Glomerular visceral epithelial cell (primary cell): ENCODE measurements around the gene TSPAN4.
A peak's percentile ranks its signal among the peaks of the same experiment; 100 is the strongest.

Experiments used
- DNase-seq: peaks from one replicate; pipeline ENCODE4 v3.0.0-alpha.2; 2016; ENCODE audit errors: extremely low spot score

Gene TSPAN4

DNA sequence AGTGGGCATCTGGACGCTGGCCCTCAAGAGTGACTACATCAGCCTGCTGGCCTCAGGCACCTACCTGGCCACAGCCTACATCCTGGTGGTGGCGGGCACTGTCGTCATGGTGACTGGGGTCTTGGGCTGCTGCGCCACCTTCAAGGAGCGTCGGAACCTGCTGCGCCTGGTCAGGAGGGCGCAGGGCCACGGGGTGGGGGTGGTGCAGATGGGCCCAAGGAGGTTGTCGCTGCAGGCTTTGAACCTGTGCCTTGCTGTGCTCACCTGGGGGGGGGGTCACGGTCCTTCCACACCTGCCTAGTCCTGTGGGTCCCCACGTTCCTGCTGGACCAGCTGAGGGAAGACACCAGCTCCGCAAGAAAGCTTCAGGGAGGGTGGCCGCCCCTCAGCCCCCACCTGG is 6.4 kb upstream of the TSPAN4 start:
- DNase-seq, result no peak

DNA sequence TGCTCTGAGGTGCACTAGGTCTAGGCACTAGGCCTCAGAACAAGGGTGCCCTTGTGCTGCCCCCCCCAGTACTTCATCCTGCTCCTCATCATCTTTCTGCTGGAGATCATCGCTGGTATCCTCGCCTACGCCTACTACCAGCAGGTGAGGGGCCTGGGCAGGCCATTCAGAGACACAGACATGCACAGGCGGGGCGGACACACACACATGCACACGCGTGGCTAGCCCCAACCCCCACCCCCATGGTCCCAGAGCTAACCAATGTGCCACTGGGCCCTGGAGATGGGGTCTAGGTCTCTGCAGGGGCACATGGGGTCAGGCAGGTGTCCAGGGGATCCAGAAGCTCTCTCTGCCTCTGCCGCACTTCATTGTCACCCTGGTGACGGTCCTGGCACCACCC is 6.0 kb upstream of the TSPAN4 start:
- no peak for DNase-seq

DNA sequence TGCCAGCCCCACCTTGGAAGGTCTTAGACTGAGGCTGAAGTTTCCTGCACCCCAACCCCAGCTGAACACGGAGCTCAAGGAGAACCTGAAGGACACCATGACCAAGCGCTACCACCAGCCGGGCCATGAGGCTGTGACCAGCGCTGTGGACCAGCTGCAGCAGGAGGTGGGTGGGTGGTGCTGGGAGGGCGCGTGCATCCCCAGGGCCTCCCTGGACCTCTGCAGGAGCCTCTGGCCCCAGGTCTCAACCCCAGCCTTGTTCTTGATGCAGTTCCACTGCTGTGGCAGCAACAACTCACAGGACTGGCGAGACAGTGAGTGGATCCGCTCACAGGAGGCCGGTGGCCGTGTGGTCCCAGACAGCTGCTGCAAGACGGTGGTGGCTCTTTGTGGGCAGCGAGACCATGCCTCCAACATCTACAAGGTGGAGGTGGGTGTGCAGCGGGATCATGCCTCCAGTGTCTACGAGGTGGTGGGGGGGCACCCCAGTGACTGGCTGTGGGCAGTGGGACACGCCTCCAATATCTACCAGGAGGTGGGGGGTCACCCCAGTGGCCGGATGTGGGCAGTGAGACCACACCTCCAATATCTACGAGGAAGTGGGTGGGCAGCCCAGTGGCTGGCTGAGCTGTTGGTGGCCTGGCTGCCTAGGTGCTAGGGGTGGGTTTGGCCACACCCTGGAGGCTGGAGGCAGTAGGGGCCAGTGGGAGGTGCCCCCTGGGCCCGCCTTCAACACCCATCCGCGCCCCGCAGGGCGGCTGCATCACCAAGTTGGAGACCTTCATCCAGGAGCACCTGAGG is 5.3 kb upstream of the TSPAN4 start:
- no peak for DNase-seq

DNA sequence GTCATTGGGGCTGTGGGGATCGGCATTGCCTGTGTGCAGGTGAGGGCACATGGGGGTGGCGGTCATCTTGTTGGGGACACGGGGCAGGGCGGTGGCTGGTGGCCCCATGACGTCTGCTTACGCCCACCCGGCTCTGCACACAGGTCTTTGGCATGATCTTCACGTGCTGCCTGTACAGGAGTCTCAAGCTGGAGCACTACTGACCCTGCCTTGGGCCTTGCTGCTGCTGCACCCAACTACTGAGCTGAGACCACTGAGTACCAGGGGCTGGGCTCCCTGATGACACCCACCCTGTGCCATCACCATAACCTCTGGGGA is 4.7 kb upstream of the TSPAN4 start:
- DNase-seq, result no peak

GRCh38 chr11:838441-839279 is 4.0 kb upstream of the TSPAN4 start:
- no peak for DNase-seq

GRCh38 chr11:839280-839623 is 3.4 kb upstream of the TSPAN4 start:
- no peak for DNase-seq

DNA sequence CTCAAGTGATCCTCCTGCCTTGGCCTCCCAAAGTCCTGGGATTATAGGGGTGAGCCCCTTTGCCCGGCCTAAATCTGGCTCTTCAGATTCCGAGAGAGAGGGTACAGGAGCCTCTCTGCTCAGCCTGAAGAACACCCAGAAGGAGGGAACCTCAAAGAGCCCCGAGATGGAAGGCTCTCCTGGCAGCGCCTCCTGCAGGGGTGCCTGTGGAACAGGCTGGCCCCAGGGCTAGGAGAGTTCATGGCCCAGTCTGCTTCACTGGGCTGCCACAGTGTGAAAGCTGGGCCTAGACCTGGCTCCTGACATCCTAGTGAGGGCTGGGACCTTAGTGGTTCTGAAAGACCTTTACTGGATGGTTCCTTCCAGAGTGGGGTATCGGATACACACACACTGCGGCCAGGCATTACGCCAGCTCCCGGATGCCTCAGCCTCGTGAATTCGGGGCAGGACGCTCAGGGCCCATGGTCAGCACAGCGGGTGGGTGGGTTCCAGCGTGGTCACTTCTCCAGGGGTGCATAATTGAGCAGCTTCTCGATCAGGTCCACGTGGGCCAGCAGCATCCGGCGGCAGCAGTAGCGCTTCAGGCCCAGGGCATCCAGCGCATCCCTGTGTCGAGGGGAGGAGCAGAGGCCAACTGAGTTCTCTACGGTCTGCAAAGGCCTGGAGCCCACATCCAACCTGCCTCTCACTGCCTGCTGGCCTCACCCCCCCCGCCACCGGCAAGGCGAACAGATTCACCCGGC is 2.6 kb upstream of the TSPAN4 start:
- DNase-seq, result no peak

DNA sequence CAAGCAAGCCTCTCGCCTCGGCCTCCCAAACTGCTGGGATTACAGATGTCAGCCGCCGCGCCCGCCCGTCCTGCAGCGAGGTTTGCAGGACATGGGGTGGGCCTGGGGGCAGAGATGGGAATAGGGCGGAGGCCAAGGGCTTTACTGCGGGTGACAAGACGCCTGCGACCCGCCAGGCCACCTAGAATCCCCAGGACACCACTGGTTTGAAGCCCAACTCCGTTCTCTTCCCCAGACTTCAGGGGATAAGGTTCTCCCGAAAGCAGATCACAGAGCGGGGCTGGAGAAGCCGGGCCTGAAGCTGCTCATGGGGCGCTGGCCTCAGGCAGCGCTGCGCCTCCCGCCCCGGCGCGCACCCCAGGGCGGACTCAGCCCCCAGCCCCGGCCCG is 677 bp upstream of the TSPAN4 start:
- DNase-seq, result no peak

DNA sequence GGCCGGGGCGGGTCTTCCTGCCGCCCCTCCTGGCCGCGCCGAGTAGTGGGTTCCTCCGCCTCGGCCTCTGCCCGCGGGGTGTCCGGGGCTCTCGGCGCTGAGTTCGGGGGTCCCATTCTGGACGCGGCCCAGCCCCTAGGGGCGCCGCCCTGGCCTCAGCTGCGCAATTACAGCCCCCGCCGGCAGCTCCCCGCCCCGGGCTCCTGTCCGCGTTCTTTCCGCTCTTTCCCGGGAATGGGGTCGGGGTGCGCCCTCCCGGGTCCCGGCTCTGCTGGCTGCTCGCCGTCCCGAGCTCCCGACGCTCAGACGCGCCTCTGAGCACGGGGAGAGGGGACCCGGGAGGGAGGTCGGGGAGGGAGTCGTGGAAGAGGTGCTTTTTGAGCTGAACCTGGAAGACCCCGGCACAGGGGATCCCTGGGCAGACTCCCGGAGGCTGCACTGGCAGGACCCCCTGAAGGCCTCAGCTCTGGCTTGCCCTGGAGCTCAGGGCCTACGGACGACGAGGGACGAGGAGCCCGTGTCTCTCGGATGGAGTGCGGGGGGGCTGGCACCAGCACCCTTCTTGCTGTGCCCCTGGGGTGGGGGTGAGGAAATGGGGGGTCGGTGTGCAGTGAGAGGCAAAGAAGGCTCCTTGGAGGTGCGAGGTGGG is 558 bp downstream of the TSPAN4 start:
- no peak for DNase-seq

GRCh38 chr11:843818-844692 is 1.4 kb downstream of the TSPAN4 start:
- DNase-seq, result peak; percentile 92

- peak; percentile 94 for DNase-seq
These were observed 2.3 kb downstream of the TSPAN4 start for GRCh38 chr11:844693-845644.

DNA sequence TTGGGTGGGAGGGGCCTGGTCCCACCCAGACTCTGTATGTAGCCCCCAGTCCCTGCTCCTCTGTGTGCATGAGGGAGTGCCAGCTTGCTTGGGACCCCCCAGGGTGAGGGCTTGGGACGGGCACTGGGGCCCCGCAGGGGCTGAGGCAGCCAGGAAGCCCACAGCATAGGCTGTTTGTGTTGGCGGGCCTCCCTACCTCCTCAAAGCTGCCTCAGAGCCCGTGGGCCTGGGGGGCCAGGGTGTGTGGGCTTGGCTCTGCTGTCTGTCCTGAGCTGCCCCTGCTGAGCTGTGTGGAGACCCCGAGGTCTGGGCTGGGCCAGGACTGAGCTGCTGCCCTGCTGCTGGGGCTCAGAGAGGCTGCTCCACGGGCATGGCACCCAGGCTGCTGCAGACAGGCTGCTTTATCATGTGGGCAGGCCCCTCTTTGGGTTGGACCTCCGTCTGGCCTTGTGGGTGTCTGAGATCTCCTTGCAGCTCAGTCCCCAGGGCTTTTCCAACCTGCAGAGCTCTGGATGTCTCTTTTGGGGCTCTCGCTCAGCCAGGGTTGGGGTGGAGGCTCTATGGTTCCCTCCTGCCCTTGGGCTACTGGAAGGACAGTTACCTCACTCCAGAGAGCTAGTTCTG is 3.3 kb downstream of the TSPAN4 start:
- DNase-seq, result peak; percentile 55

- DNase-seq, result no peak
These were observed 3.9 kb downstream of the TSPAN4 start for GRCh38 chr11:846496-847098.

- no peak for DNase-seq
These were observed 5.2 kb downstream of the TSPAN4 start for GRCh38 chr11:847876-848275.

DNA sequence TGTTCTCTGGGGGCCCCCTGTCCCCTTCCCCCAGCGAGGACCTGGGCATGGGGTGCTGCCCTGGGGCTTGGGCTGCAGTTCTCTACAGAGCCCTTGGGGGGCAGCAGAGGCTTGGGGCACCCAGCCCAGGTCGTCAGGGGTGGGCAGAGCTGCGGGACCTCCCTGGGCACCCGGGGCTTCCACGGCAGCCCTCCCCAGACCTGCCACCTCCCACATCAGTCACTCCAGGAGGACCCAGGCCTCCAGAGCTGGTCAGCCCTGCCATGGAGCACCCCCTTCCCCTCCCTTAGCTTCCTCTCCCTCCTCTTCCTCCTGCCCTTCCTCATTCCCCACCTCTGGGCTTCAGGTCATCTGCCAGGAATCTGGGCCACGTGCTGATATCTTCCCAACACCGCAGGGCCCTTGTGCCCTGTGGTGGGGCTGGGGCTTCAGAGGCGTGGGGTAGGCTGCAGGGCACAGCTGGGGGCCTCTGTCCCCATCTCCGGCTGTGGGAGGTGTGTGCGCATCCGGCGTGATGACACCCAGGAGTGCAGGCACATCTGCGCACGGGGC is 5.8 kb downstream of the TSPAN4 start:
- DNase-seq, result peak; percentile 48

- no peak for DNase-seq
These were observed 6.6 kb downstream of the TSPAN4 start for GRCh38 chr11:849104-849824.

DNA sequence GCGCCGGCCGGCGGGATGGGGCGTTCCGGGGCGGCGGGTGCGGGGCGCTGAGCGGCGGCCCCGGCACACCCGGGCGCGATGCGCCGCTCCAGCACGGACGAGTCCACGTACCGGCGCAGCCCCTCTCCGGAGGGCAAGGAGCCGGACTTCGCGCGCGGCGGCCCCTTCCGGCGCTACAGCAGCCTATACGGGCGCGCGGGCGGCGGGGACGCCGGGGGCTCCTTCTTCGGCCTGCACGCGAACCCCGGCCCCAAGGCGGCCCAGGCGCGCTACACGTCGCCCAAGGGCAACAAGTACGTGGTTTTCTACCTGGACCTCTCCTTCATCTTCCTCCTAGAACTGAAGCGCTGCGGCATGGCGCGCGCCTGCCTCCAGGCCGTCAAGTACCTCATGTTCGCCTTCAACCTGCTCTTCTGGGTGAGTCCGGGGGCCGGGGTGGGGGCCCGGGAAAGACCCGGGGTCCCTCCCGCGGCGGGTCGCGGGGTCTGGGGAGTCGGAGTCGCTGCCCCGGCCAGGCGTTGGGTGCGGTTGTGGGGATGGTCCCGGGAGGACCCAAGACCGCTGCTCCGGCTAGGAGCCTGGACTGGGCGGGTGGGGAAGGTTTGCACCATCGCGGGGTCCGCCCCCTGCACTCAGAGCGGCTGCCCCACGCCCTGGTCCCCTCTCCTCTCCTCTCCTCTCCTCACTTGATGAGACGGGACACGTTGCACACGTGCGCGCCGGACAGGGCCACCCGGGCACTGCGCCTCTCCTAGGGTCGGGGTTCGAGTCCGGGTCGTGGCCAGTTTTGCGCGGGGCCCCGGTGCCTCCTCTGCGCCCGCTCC is 7.5 kb downstream of the TSPAN4 start:
- no peak for DNase-seq
